OCI-LY7 (cell line): ENCODE measurements around the gene CCDC17. TPM values are rescaled to one million over a fixed set of nuclear protein-coding genes. Genes with fewer than 3 reads are reported as not detected.

Experiments
- BruUV-seq: library from RNA; stranded (reverse); fragments of 400-500 nt; replicated peaks from 2 replicates; lab custom pipeline; 2021; lab: Mats Ljungman, UMichigan
- CTCF ChIA-PET: fragments of 300-600 bp; sonication (Branson Sonifier 250); formaldehyde crosslinking; loops from one replicate; lab custom pipeline; 2022; ENCODE audit warnings: antibody characterized with exemption; ENCODE audit not compliant: unreplicated experiment; lab: Charles Lee
- POLR2A ChIA-PET: fragments of 300-600 bp; sonication (Branson Sonifier 250); formaldehyde crosslinking; loops from one replicate; lab custom pipeline; 2022; ENCODE audit warnings: antibody characterized with exemption; lab: Charles Lee
- DNase-seq: peaks from one replicate; pipeline ENCODE4 v3.0.0-alpha.2; 2015; ENCODE audit warnings: low spot score
- H2AFZ ChIP-seq: fragments of 200-600 bp; sonication (generic), shearing (Covaris generic); 2 replicates; pipeline ENCODE4 v1.6.1; 2014; ENCODE audit warnings: mild to moderate bottlenecking, antibody characterized with exemption, low read length, moderate library complexity
- H3K27ac ChIP-seq: fragments of 200-600 bp; sonication (generic); 2 replicates; pipeline ENCODE4 v1.5.1; 2014; ENCODE audit warnings: mixed run types, low read depth, mild to moderate bottlenecking, moderate library complexity, low read length, inconsistent platforms; ENCODE audit not compliant: poor library complexity, severe bottlenecking
- H3K36me3 ChIP-seq: fragments of 200-600 bp; sonication (generic); 2 replicates; pipeline ENCODE4 v1.6.1; 2014; ENCODE audit warnings: mild to moderate bottlenecking, antibody characterized with exemption, low read length, moderate library complexity, mixed read lengths; ENCODE audit not compliant: insufficient read depth
- H3K4me1 ChIP-seq: fragments of 200-600 bp; sonication (generic); 2 replicates; pipeline ENCODE4 v1.5.1; 2014; ENCODE audit warnings: mild to moderate bottlenecking, low read length; ENCODE audit not compliant: insufficient read depth, poor library complexity, severe bottlenecking
- H3K4me2 ChIP-seq: fragments of 200-600 bp; sonication (generic); 2 replicates; pipeline ENCODE4 v1.6.1; 2014; ENCODE audit warnings: mild to moderate bottlenecking, low read length
- H3K4me3 ChIP-seq: fragments of 200-600 bp; sonication (generic); 2 replicates; pipeline ENCODE4 v1.5.1; 2014; ENCODE audit warnings: mild to moderate bottlenecking, low read depth, low read length; ENCODE audit not compliant: poor library complexity, severe bottlenecking
- H3K79me2 ChIP-seq: fragments of 200-600 bp; sonication (generic); 2 replicates; pipeline ENCODE4 v1.6.1; 2016; ENCODE audit warnings: low read depth, mild to moderate bottlenecking, low read length, moderate library complexity, mixed read lengths; ENCODE audit not compliant: insufficient read depth
- H3K9me2 ChIP-seq: fragments of 200-600 bp; sonication (generic); 2 replicates; pipeline ENCODE4 v1.6.1; 2016; ENCODE audit warnings: mild to moderate bottlenecking, low read length, mixed read lengths; ENCODE audit not compliant: insufficient read depth
- H3K9me3 ChIP-seq: fragments of 200-600 bp; sonication (generic); 2 replicates; pipeline ENCODE4 v1.6.1; 2014; ENCODE audit warnings: mild to moderate bottlenecking, mixed run types, low read length, mixed read lengths
- H4K20me1 ChIP-seq: fragments of 200-600 bp; sonication (generic); 2 replicates; pipeline ENCODE4 v1.6.1; 2014; ENCODE audit warnings: mild to moderate bottlenecking, antibody characterized with exemption, low read length, moderate library complexity, mixed read lengths; ENCODE audit not compliant: insufficient read depth
- EZH2phosphoT487 ChIP-seq: fragments of 200-600 bp; sonication (generic); IDR thresholded peaks from 2 replicates; pipeline ENCODE4 v1.6.1; 2018; ENCODE audit warnings: low read depth, borderline replicate concordance, mild to moderate bottlenecking, mixed run types, antibody characterized with exemption, low read length, moderate library complexity, mixed read lengths
- intact Hi-C: fragments of 100-400 bp; cut with micrococcal nuclease; formaldehyde crosslinking; loops from one replicate; pipeline ENCODE4 v1.10.0; 2022; ENCODE audit not compliant: unreplicated experiment
- total RNA-seq, 2 experiments: library from RNA; depleted of rRNA in 1 of 2; stranded (reverse); fragments of >200 nt in 1 of 2; shearing (Covaris generic) in 1 of 2; gene quantifications; 2 replicates each; pipeline ENCODE4 v1.2.3, GENCODE V29; 2014 to 2022
- TF ChIP-seq, protein P1 (sequence below): fragments of 200-600 bp; sonication (generic); conservative IDR thresholded peaks from 2 replicates; pipeline ENCODE4 v1.5.1; 2014; ENCODE audit warnings: mild to moderate bottlenecking, antibody characterized with exemption, low read length, moderate library complexity, mixed read lengths

CCDC17 gene
- total RNA-seq, 2 experiments from 2014 or later, result 3.2 to 5.0 TPM

- Histone ChIP-seq H3K4me1 (peaks cover 17% of the 10 kb centered on the region), H3K9me3 (no peaks in the 10 kb centered on the region), H4K20me1 (peaks cover 7% of the 10 kb centered on the region; the same call in 1 of the 2 replicates), H2AFZ (no peak overlapping the region), H3K4me2 (no peak overlapping the region), H3K36me3 (peaks cover 76% of the 10 kb centered on the region), H3K79me2 (peaks cover 6% of the 10 kb centered on the region; the same call in 1 of the 2 replicates), H3K27ac (peak overlapping the region; percentile 12), H3K4me3 (no peak overlapping the region), H3K9me2 (no peaks in the 10 kb centered on the region)
- ChIA-PET CTCF (no interaction called here), POLR2A (no interaction called here)
- TF ChIP-seq EZH2phosphoT487, result no peak
- TF ChIP-seq, protein P1, sequence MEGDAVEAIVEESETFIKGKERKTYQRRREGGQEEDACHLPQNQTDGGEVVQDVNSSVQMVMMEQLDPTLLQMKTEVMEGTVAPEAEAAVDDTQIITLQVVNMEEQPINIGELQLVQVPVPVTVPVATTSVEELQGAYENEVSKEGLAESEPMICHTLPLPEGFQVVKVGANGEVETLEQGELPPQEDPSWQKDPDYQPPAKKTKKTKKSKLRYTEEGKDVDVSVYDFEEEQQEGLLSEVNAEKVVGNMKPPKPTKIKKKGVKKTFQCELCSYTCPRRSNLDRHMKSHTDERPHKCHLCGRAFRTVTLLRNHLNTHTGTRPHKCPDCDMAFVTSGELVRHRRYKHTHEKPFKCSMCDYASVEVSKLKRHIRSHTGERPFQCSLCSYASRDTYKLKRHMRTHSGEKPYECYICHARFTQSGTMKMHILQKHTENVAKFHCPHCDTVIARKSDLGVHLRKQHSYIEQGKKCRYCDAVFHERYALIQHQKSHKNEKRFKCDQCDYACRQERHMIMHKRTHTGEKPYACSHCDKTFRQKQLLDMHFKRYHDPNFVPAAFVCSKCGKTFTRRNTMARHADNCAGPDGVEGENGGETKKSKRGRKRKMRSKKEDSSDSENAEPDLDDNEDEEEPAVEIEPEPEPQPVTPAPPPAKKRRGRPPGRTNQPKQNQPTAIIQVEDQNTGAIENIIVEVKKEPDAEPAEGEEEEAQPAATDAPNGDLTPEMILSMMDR, result no peak
- no TSS peak for BruUV-seq
- intact Hi-C loops, result loop anchor here (10.0 kb wide), 1 partner anchor 605 kb away; no protein-coding TSS in a partner anchor
- no peak for DNase-seq
Measured at GRCh38 chr1:45619149-45619921, 4.5 kb downstream of the CCDC17 start.

DNA sequence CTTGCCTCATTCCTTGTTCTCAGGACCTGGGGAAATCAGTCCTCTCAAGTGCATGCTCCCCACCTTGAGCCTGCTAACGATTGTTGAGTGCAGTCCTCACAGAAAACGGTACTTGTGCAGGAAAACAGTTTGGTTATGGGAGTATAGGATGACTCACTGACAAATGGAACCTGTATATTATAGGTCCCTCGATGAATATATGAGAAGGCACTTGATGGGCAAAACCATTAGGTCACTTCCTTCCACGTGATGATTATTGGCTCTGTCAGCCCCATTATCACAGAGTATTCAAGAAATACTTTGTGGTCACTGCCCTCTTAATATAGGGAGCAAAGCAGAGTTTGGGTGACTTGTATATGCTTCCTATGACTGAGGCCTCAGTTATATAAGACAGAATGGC is 6.2 kb downstream of the CCDC17 start:
- Histone ChIP-seq H4K20me1 (peaks cover 7% of the 10 kb centered on the region; the same call in 1 of the 2 replicates), H3K27ac (no peak overlapping the region), H3K9me2 (no peaks in the 10 kb centered on the region), H3K4me1 (peaks cover 17% of the 10 kb centered on the region), H3K4me2 (no peak overlapping the region), H3K79me2 (peaks cover 6% of the 10 kb centered on the region; the same call in 1 of the 2 replicates), H2AFZ (no peak overlapping the region), H3K9me3 (no peaks in the 10 kb centered on the region), H3K4me3 (no peak overlapping the region), H3K36me3 (peaks cover 86% of the 10 kb centered on the region)
- intact Hi-C loops, result loop anchor here (10.0 kb wide), 1 partner anchor 607 kb away; no protein-coding TSS in a partner anchor
- BruUV-seq, result no TSS peak
- no peak for TF ChIP-seq EZH2phosphoT487
- TF ChIP-seq, protein P1, result no peak
- CTCF ChIA-PET, result no interaction called here
- no peak for DNase-seq
- POLR2A ChIA-PET, result no interaction called here

DNA sequence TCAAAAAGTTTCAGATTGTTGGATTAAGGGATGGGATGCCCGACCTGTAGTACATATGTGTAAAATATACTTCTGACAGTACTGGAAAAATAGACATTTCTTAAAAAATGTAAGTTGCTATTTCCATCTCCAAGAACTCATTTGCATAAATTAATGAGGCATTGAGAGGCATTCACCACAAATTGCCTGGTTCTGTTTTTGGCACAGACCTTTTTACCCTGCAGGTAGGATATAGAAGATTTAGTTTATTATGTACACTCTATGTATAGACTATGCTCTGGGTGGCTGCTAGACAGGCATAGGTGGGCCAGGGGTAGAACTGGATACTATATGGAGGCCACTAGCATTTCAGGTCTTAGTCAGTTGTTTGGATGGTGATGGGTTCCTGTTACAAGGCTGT is 8.0 kb downstream of the CCDC17 start:
- H4K20me1 ChIP-seq, result peaks cover 7% of the 10 kb centered on the region; the same call in 1 of the 2 replicates
- no peak for DNase-seq
- no peaks in the 10 kb centered on the region for H3K9me2 ChIP-seq
- peaks cover 17% of the 10 kb centered on the region for H3K4me1 ChIP-seq
- intact Hi-C loops, result loop anchor here (10.0 kb wide), 1 partner anchor 609 kb away; no protein-coding TSS in a partner anchor
- H3K4me2 ChIP-seq, result peak overlapping the region; percentile 10
- POLR2A ChIA-PET, result no interaction called here
- CTCF ChIA-PET, result no interaction called here
- no peak overlapping the region for H2AFZ ChIP-seq
- no TSS peak for BruUV-seq
- peak overlapping the region; percentile 37 for H3K27ac ChIP-seq
- H3K79me2 ChIP-seq, result peaks cover 6% of the 10 kb centered on the region; the same call in 1 of the 2 replicates
- H3K4me3 ChIP-seq, result no peak overlapping the region
- peaks cover 94% of the 10 kb centered on the region for H3K36me3 ChIP-seq
- H3K9me3 ChIP-seq, result no peaks in the 10 kb centered on the region
- TF ChIP-seq EZH2phosphoT487, result no peak
- TF ChIP-seq, protein P1, result no peak
